HG03097 (cell line): Measurements from ENCODE around the gene GSN.

Experiments used
- ATAC-seq: cut with Tn5 transposase; IDR thresholded peaks from one replicate; pipeline ENCODE4 v1.9.1; 2021; ENCODE audit not compliant: unreplicated experiment, low FRiP score

GSN gene

GRCh38 chr9:121271368-121272341 is 3.7 kb downstream of the GSN start:
- no peak for ATAC-seq

GRCh38 chr9:121272401-121272948 is 4.5 kb downstream of the GSN start:
- ATAC-seq: no peak

GRCh38 chr9:121273064-121273775 is 5.3 kb downstream of the GSN start:
- no peak for ATAC-seq

- no peak for ATAC-seq
Observed at GRCh38 chr9:121274851-121275250, 6.9 kb downstream of the GSN start.

- no peak for ATAC-seq
Observed at GRCh38 chr9:121275781-121276658, 8.1 kb downstream of the GSN start.

GRCh38 chr9:121277026-121277425 is 9.1 kb downstream of the GSN start:
- no peak for ATAC-seq

GRCh38 chr9:121277518-121278295 is 9.7 kb downstream of the GSN start:
- no peak for ATAC-seq

- ATAC-seq: no peak
Observed at GRCh38 chr9:121278477-121279261, 10.7 kb downstream of the GSN start.

- no peak for ATAC-seq
Observed at GRCh38 chr9:121279776-121280388, 11.9 kb downstream of the GSN start.

- no peak for ATAC-seq
Observed at GRCh38 chr9:121280715-121281613, 13.0 kb downstream of the GSN start.

- ATAC-seq: no peak
Observed at GRCh38 chr9:121281614-121282276, 13.8 kb downstream of the GSN start.

- no peak for ATAC-seq
Observed at GRCh38 chr9:121282277-121283079, 14.5 kb downstream of the GSN start.

- ATAC-seq: no peak
Observed at GRCh38 chr9:121283080-121283398, 15.1 kb downstream of the GSN start.

GRCh38 chr9:121283856-121284732 is 16.1 kb downstream of the GSN start:
- ATAC-seq: no peak

- ATAC-seq: no peak
Observed at GRCh38 chr9:121284733-121285451, 16.9 kb downstream of the GSN start.
